Erythroblast (primary cell): ENCODE measurements around the gene ACAA1.
"Not testable (repeated sequence)": the region's sequence is repeated elsewhere in the genome, so short reads cannot be mapped to it uniquely, and the experiment has no call there.

Experiments used
- DNase-seq, 2 experiments: peaks; one replicate each; lab custom pipeline; 2025; lab: John Stamatoyannopoulos, UW
- GATA1 ChIP-seq: IDR thresholded peaks from 2 replicates; pipeline ENCODE4 v1.6.1; 2011; ENCODE audit warnings: low read depth, mild to moderate bottlenecking, control low read depth, low read length, moderate library complexity
- POLR2A ChIP-seq: IDR thresholded peaks from 2 replicates; pipeline ENCODE4 v1.6.1; 2011; ENCODE audit warnings: mild to moderate bottlenecking, low read length

ACAA1 gene

GRCh38 chr3:38101811-38102443 is 35.0 kb downstream of the ACAA1 start:
- TF ChIP-seq POLR2A (no peak), GATA1 (no peak)
- DNase-seq = no peak

GRCh38 chr3:38100498-38100897 is 36.4 kb downstream of the ACAA1 start:
- TF ChIP-seq GATA1 (no peak), POLR2A (no peak)
- no peak for DNase-seq

DNA sequence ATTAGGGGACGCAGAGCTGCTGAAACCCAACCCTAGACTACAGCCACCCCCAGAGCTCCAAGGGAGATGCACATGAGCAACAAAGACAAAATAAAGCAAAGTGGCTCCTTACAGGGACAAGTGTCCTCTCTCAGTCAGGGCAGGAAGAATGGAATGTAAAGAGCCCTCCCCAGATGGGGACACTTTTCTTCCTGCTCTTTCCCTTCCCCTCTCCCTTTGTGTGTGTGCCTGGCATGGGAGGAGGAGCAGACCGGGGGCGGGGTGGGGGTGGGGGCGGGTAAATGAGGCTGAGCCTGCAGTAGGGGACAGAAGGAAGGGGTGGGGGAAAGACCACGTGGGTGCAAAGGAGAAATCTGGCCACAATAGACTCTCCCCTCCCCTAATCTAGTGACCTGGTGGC is 37.4 kb downstream of the ACAA1 start:
- TF ChIP-seq POLR2A = no peak
- no peak for TF ChIP-seq GATA1

DNA sequence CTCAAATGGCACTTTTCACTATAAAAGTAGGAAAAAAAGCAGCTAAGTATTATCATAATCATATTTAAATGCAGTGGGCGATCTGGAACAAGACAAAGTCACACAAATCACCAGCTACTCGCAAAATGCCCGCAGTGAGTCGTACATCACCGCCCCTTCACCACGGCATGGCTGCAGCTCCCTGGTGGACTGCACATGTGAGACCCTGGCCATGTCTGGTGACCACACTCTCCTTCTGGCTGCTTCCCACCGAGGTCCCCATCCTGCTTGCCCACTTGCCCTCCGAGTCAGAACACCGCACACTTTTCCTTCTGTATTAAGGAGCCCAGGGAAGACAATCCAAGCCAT is 38.6 kb downstream of the ACAA1 start:
- TF ChIP-seq GATA1 (no peak), POLR2A (no peak)
- no peak for DNase-seq

More for the DNA sequence above, 37.4 kb downstream of the ACAA1 start:
- DNase-seq = no peak

DNA sequence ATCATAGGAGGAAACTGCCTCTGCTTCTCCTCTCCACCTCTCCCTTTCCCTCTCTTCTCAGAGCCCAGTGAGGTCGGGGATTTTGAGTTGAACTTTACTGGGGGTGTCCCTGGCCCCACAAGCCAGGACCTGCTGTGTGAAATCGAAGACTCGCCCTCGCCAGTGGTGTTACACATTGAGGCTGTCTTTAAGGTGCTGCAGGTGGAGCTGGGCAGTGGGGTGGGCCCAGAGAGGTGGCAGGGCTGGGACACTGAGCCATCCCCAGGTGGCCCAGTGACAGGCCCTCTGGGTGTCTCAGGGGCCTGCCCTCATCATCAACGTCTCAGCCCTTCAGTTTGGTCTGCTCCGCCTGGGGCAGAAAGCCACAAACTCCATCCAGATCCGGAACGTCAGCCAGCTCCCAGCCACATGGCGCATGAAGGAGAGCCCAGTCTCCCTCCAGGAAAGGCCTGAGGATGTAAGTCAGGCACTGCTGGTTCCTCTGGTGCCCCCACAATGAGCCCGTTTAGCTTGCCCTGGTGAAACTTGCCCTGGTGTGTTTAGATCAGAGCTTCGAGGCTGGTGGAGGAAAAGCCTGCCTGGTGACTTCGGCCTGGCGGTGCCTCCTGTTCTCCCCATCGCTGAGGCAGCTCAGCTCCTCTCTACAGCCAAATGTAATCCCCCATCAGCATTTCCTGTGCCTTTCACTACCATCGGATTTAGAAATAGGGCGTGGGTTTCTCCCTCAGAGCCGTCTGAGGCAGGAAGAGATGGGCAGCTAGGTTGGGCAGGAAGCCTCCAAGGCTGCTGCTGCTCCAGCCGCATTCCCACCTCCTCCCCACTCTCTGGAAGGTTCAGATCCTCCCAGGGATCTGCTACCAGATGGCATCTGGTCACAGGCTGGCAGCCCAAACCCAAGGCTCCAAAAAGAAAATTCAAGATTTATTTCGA is 39.2 kb downstream of the ACAA1 start:
- TF ChIP-seq GATA1 (no peak), POLR2A (no peak)
- DNase-seq = no peak

GRCh38 chr3:38095669-38096483 is 41.1 kb downstream of the ACAA1 start:
- no peak for TF ChIP-seq POLR2A
- TF ChIP-seq GATA1 = no peak
- no peak for DNase-seq

DNA sequence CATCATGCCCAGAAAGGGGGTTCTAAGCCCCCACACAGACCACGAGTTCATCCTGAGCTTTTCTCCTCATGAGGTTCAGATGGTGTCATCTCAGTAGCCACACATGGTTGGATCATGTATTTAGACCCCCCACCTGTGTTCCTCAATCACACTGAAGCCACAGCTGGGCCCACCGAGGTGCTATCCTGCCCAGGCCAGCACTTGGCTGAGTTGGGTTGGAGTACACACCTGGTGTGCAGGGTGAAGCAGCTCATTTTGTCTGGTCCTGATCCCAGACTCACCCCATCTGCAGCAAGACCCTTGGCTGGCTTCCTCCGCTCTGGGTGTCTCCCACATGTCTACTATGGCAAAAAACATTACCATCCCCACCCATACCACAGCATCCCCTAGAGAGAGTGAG is 41.9 kb downstream of the ACAA1 start:
- DNase-seq = no peak
- TF ChIP-seq POLR2A = no peak
- TF ChIP-seq GATA1 = no peak

DNA sequence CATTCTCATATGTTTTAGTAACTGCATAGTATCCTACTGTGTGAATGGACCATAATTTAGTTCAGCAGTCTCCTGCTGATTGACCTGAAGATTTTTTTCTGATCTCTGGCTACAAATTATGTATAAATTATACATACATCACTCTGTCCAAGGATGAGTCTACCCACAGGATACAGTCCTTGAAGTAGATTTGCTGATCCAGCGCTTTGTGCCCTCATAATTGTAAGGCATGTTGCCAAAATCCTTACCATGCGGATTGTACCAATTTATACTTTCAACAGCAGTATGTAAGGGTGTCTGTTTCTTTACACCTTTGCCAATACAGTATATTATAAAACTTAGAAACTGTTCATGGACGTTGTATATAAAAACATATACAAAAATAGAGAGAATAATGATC is 46.5 kb downstream of the ACAA1 start:
- no peak for TF ChIP-seq GATA1
- TF ChIP-seq POLR2A = no peak
- no peak for DNase-seq

GRCh38 chr3:38089163-38089562 is 47.8 kb downstream of the ACAA1 start:
- no peak for DNase-seq
- TF ChIP-seq GATA1 = no peak
- no peak for TF ChIP-seq POLR2A

- TF ChIP-seq GATA1 (no peak), POLR2A (no peak)
- no peak for DNase-seq
Observed at GRCh38 chr3:38088126-38089078, 48.5 kb downstream of the ACAA1 start.

DNA sequence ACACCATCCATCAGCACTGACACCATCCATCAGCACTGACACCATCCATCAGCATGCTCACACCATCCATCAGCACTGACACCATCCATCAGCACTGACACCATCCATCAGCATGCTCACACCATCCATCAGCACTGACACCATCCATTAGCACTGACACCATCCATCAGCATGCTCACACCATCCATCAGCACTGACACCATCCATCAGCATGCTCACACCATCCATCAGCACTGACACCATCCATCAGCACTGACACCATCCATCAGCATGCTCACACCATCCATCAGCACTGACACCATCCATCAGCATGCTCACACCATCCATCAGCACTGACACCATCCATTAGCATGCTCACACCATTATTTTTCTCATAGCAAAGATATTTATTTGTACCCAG is 49.6 kb downstream of the ACAA1 start:
- DNase-seq = not testable (repeated sequence)

DNA sequence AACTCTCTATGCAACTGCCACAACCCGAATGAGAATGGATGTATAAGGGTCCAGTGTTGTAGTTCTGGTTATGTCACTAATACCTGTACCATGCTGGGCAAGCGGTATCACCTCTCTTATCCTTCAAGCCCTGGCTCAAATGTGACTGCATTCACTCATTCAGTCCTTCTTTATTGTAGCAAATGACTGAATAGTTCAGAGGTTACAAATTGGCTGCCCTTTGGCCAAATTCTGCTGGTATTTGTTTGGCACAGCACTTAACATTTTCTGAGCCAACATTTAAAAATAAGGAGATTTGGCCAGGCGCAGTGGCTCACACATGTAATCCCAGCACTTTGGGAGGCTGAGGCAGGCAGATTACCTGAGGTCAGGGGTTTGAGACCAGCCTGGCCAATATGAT is 50.4 kb downstream of the ACAA1 start:
- TF ChIP-seq POLR2A (no peak), GATA1 (no peak)

GRCh38 chr3:38085943-38086324 is 51.0 kb downstream of the ACAA1 start:
- TF ChIP-seq POLR2A (no peak), GATA1 (no peak)
- DNase-seq = no peak

More for the DNA sequence above, 50.4 kb downstream of the ACAA1 start:
- no peak for DNase-seq
